Neural cell (in vitro differentiated cells): ENCODE measurements around the gene MGST1. TPM values are rescaled to one million over a fixed set of nuclear protein-coding genes. Genes with fewer than 3 reads are reported as not detected.

ENCODE experiments used
- H2AFZ ChIP-seq: fragments of 200-600, 300-800 bp; sonication (generic), shearing (Covaris generic); 2 replicates; pipeline ENCODE4 v1.6.0; 2014; ENCODE audit warnings: low read depth, mild to moderate bottlenecking, antibody characterized with exemption, low read length, moderate library complexity
- H3F3A ChIP-seq: fragments of 200-600 bp; shearing (Covaris generic); 2 replicates; pipeline ENCODE4 v1.6.1; 2016; ENCODE audit warnings: mild to moderate bottlenecking, moderate library complexity, mixed read lengths, antibody characterized with exemption, low read length; ENCODE audit not compliant: insufficient read depth, poor library complexity, severe bottlenecking
- H3K27ac ChIP-seq: fragments of 200-600, 300-800 bp; sonication (generic), shearing (Covaris generic); 2 replicates; pipeline ENCODE4 v1.5.1; 2014; ENCODE audit warnings: mild to moderate bottlenecking, low read length, moderate library complexity
- H3K27me3 ChIP-seq: fragments of 300-800, 200-600 bp; sonication (generic), shearing (Covaris generic); 2 replicates; pipeline ENCODE4 v1.6.0; 2014; ENCODE audit warnings: mild to moderate bottlenecking, low read depth, low read length, moderate library complexity; ENCODE audit not compliant: insufficient read depth
- H3K36me3 ChIP-seq: fragments of 300-800, 200-600 bp; sonication (generic), shearing (Covaris generic); 2 replicates; pipeline ENCODE4 v1.5.1; 2014; ENCODE audit warnings: mild to moderate bottlenecking, antibody characterized with exemption, low read length, moderate library complexity; ENCODE audit not compliant: insufficient read depth
- H3K4me2 ChIP-seq: fragments of 300-800, 200-600 bp; sonication (generic), shearing (Covaris generic); 2 replicates; pipeline ENCODE4 v1.6.0; 2014; ENCODE audit warnings: mild to moderate bottlenecking, low read length
- H3K4me3 ChIP-seq: fragments of 300-800, 200-600 bp; sonication (generic), shearing (Covaris generic); 2 replicates; pipeline ENCODE4 v1.5.1; 2014; ENCODE audit warnings: mild to moderate bottlenecking, low read length, moderate library complexity
- H3K79me2 ChIP-seq: fragments of 200-600 bp; shearing (Covaris generic); replicated peaks from 2 replicates; pipeline ENCODE4 v1.6.0; 2014; ENCODE audit warnings: mild to moderate bottlenecking, low read length, moderate library complexity; ENCODE audit not compliant: insufficient read depth
- H3K9ac ChIP-seq: fragments of 300-800, 200-600 bp; sonication (generic), shearing (Covaris generic); 2 replicates; pipeline ENCODE4 v1.6.1; 2016; ENCODE audit warnings: mild to moderate bottlenecking, low read length, mixed read lengths
- H3K9me2 ChIP-seq: fragments of 200-600 bp; shearing (Covaris generic); 2 replicates; pipeline ENCODE4 v1.6.1; 2016; ENCODE audit warnings: mild to moderate bottlenecking, low read length, mixed read lengths; ENCODE audit not compliant: insufficient read depth
- H3K9me3 ChIP-seq: fragments of 200-600, 300-800 bp; sonication (generic), shearing (Covaris generic); 2 replicates; pipeline ENCODE4 v1.6.1; 2016; ENCODE audit warnings: mild to moderate bottlenecking, mixed run types, low read length, moderate library complexity, mixed read lengths
- H4K20me1 ChIP-seq: fragments of 200-600 bp; shearing (Covaris generic); 2 replicates; pipeline ENCODE4 v1.6.1; 2016; ENCODE audit warnings: mild to moderate bottlenecking, mixed run types; ENCODE audit not compliant: insufficient read depth
- CTCF ChIP-seq: fragments of 450-650 bp; IDR thresholded peaks from 2 replicates; pipeline ENCODE4 v1.5.1; 2014; ENCODE audit warnings: antibody characterized with exemption, mild to moderate bottlenecking, moderate library complexity; ENCODE audit not compliant: poor library complexity, severe bottlenecking
- EP300 ChIP-seq: fragments of 450-650 bp; conservative IDR thresholded peaks from 2 replicates; pipeline ENCODE4 v1.6.1; 2014; ENCODE audit warnings: antibody characterized with exemption, mild to moderate bottlenecking, moderate library complexity; ENCODE audit not compliant: poor library complexity, severe bottlenecking
- EZH2 ChIP-seq: fragments of 200-600, 300-800 bp; shearing (Covaris generic), sonication (generic); IDR thresholded peaks from 2 replicates; pipeline ENCODE4 v1.6.1; 2014; ENCODE audit warnings: antibody characterized with exemption, low read length, borderline replicate concordance, mild to moderate bottlenecking; ENCODE audit not compliant: insufficient read depth, poor library complexity, severe bottlenecking
- MXI1 ChIP-seq: fragments of 450-650 bp; conservative IDR thresholded peaks from 2 replicates; pipeline ENCODE4 v1.6.1; 2014; ENCODE audit warnings: antibody characterized with exemption, mild to moderate bottlenecking; ENCODE audit not compliant: poor library complexity, severe bottlenecking
- POLR2AphosphoS5 ChIP-seq: IDR thresholded peaks from 2 replicates; pipeline ENCODE4 v1.6.1; 2012
- RAD21 ChIP-seq: fragments of 450-650 bp; conservative IDR thresholded peaks from 2 replicates; pipeline ENCODE4 v1.6.1; 2014; ENCODE audit warnings: antibody characterized with exemption, mild to moderate bottlenecking, moderate library complexity
- REST ChIP-seq: IDR thresholded peaks from 2 replicates; pipeline ENCODE4 v1.6.1; 2012; ENCODE audit warnings: borderline replicate concordance
- SMC3 ChIP-seq: fragments of 450-650 bp; conservative IDR thresholded peaks from 2 replicates; pipeline ENCODE4 v1.6.1; 2014; ENCODE audit warnings: antibody characterized with exemption, mild to moderate bottlenecking, moderate library complexity; ENCODE audit not compliant: poor library complexity
- TAF1 ChIP-seq: IDR thresholded peaks from 2 replicates; pipeline ENCODE4 v1.6.1; 2012; ENCODE audit warnings: low read depth
- polyA plus RNA-seq: library from polyadenylated mRNA; depleted of rRNA; stranded (reverse); fragments of >200 nt; gene quantifications from 2 replicates; pipeline ENCODE4 v1.2.3, GENCODE V29; 2014

Gene MGST1
- polyA plus RNA-seq, 1 donor from 2014 or later: 3.7 TPM

- Histone ChIP-seq H4K20me1 (no peaks in the 10 kb centered on the region), H3K79me2 (no peaks in the 10 kb centered on the region), H3F3A (no peaks in the 10 kb centered on the region), H3K9me3 (no peaks in the 10 kb centered on the region), H3K27me3 (peaks cover 24% of the 10 kb centered on the region), H3K4me3 (no peak overlapping the region), H3K9me2 (no peaks in the 10 kb centered on the region), H3K9ac (no peak overlapping the region), H3K4me2 (no peak overlapping the region), H3K27ac (no peak overlapping the region), H3K36me3 (no peaks in the 10 kb centered on the region), H2AFZ (no peak overlapping the region)
- TF ChIP-seq SMC3 (no peak), EP300 (no peak), POLR2AphosphoS5 (no peak), REST (no peak), MXI1 (no peak), RAD21 (no peak), CTCF (no peak), TAF1 (no peak), EZH2 (no peak)
Observed at GRCh38 chr12:16345105-16345504, 2.3 kb upstream of the MGST1 start.

GRCh38 chr12:16346958-16347357, 487 bp upstream of the MGST1 start:
- Histone ChIP-seq H3K9me2 (no peaks in the 10 kb centered on the region), H3K79me2 (no peaks in the 10 kb centered on the region), H3K9ac (no peak overlapping the region), H3K27me3 (peaks cover 24% of the 10 kb centered on the region), H3F3A (no peaks in the 10 kb centered on the region), H2AFZ (no peak overlapping the region), H3K4me2 (no peak overlapping the region), H4K20me1 (no peaks in the 10 kb centered on the region), H3K27ac (no peak overlapping the region), H3K36me3 (no peaks in the 10 kb centered on the region), H3K4me3 (peak overlapping the region; percentile 60), H3K9me3 (no peaks in the 10 kb centered on the region)
- TF ChIP-seq RAD21 (no peak), EZH2 (no peak), EP300 (no peak), TAF1 (no peak), CTCF (no peak), POLR2AphosphoS5 (no peak), REST (no peak), SMC3 (no peak), MXI1 (no peak)
